Measurements from ENCODE around the gene GGA1. TPM values are rescaled to one million over a fixed set of nuclear protein-coding genes. Genes with fewer than 3 reads are reported as not detected.

The GGA1 gene
- total RNA-seq, 2 experiments from 2014 or later, result 56.3 to 61.9 TPM

GRCh38 chr22:37627545-37627944 lies 18.9 kb downstream of the GGA1 start:
- Mint-ChIP-seq H3K27me3 (no peaks in the 10 kb centered on the region), H3K9me3 (no peaks in the 10 kb centered on the region), H3K36me3 (peaks cover 19% of the 10 kb centered on the region), H3K4me3 (peak overlapping the region; percentile 63), H3K4me1 (peaks cover 59% of the 10 kb centered on the region), H3K27ac (peak overlapping the region; percentile 95)
- DNase-seq, result peak; percentile 50

GRCh38 chr22:37628830-37629229 lies 20.2 kb downstream of the GGA1 start:
- Mint-ChIP-seq H3K27me3 (no peaks in the 10 kb centered on the region), H3K4me3 (no peak overlapping the region), H3K9me3 (no peaks in the 10 kb centered on the region), H3K27ac (peak overlapping the region; percentile 95), H3K36me3 (peaks cover 16% of the 10 kb centered on the region), H3K4me1 (peaks cover 65% of the 10 kb centered on the region)
- no peak for DNase-seq

GRCh38 chr22:37629928-37630327 lies 21.3 kb downstream of the GGA1 start:
- H3K27me3 Mint-ChIP-seq, result no peaks in the 10 kb centered on the region
- H3K27ac Mint-ChIP-seq, result no peak overlapping the region
- no peak overlapping the region for H3K4me3 Mint-ChIP-seq
- H3K9me3 Mint-ChIP-seq, result no peaks in the 10 kb centered on the region
- DNase-seq, result no peak
- peaks cover 14% of the 10 kb centered on the region for H3K36me3 Mint-ChIP-seq
- peaks cover 66% of the 10 kb centered on the region for H3K4me1 Mint-ChIP-seq

- Mint-ChIP-seq H3K4me3 (no peak overlapping the region), H3K9me3 (no peaks in the 10 kb centered on the region), H3K27ac (peak overlapping the region; percentile 66), H3K36me3 (peaks cover 10% of the 10 kb centered on the region), H3K27me3 (no peaks in the 10 kb centered on the region), H3K4me1 (peaks cover 64% of the 10 kb centered on the region)
- no peak for DNase-seq
Measured at GRCh38 chr22:37630839-37631435, 22.3 kb downstream of the GGA1 start.

- peaks cover 64% of the 10 kb centered on the region for H3K4me1 Mint-ChIP-seq
- peaks cover 9% of the 10 kb centered on the region for H3K36me3 Mint-ChIP-seq
- H3K27me3 Mint-ChIP-seq, result no peaks in the 10 kb centered on the region
- H3K27ac Mint-ChIP-seq, result peak overlapping the region; percentile 92
- peak; percentile 43 for DNase-seq
- H3K9me3 Mint-ChIP-seq, result no peaks in the 10 kb centered on the region
- peak overlapping the region; percentile 63 for H3K4me3 Mint-ChIP-seq
Measured at GRCh38 chr22:37631448-37632173, 23.0 kb downstream of the GGA1 start.

- peak; percentile 60 for DNase-seq
Measured at GRCh38 chr22:37632174-37633088, 23.8 kb downstream of the GGA1 start.

GRCh38 chr22:37633089-37633624 lies 24.5 kb downstream of the GGA1 start:
- Mint-ChIP-seq H3K9me3 (no peaks in the 10 kb centered on the region), H3K36me3 (peaks cover 8% of the 10 kb centered on the region), H3K4me3 (peak overlapping the region; percentile 63), H3K27ac (peak overlapping the region; percentile 92), H3K27me3 (no peaks in the 10 kb centered on the region), H3K4me1 (peaks cover 66% of the 10 kb centered on the region)
- peak; percentile 81 for DNase-seq

More at GRCh38 chr22:37632174-37633088, 23.8 kb downstream of the GGA1 start:
- Mint-ChIP-seq H3K4me1 (peaks cover 64% of the 10 kb centered on the region), H3K27me3 (no peaks in the 10 kb centered on the region), H3K9me3 (no peaks in the 10 kb centered on the region), H3K36me3 (peaks cover 8% of the 10 kb centered on the region), H3K4me3 (peak overlapping the region; percentile 63), H3K27ac (peak overlapping the region; percentile 92)

GRCh38 chr22:37633625-37634416 lies 25.2 kb downstream of the GGA1 start:
- H3K4me3 Mint-ChIP-seq, result peak overlapping the region; percentile 66
- peaks cover 69% of the 10 kb centered on the region for H3K4me1 Mint-ChIP-seq
- DNase-seq, result peak; percentile 81
- no peaks in the 10 kb centered on the region for H3K27me3 Mint-ChIP-seq
- H3K9me3 Mint-ChIP-seq, result no peaks in the 10 kb centered on the region
- peak overlapping the region; percentile 92 for H3K27ac Mint-ChIP-seq
- H3K36me3 Mint-ChIP-seq, result peaks cover 8% of the 10 kb centered on the region

- H3K27ac Mint-ChIP-seq, result peak overlapping the region; percentile 92
- peaks cover 8% of the 10 kb centered on the region for H3K36me3 Mint-ChIP-seq
- no peak for DNase-seq
- no peaks in the 10 kb centered on the region for H3K27me3 Mint-ChIP-seq
- H3K4me3 Mint-ChIP-seq, result peak overlapping the region; percentile 66
- H3K9me3 Mint-ChIP-seq, result no peaks in the 10 kb centered on the region
- H3K4me1 Mint-ChIP-seq, result peaks cover 71% of the 10 kb centered on the region
Measured at GRCh38 chr22:37634417-37634924, 25.8 kb downstream of the GGA1 start.

GRCh38 chr22:37635157-37635556 lies 26.5 kb downstream of the GGA1 start:
- no peak overlapping the region for H3K4me3 Mint-ChIP-seq
- H3K27ac Mint-ChIP-seq, result peak overlapping the region; percentile 92
- no peaks in the 10 kb centered on the region for H3K27me3 Mint-ChIP-seq
- H3K4me1 Mint-ChIP-seq, result peaks cover 71% of the 10 kb centered on the region
- peaks cover 8% of the 10 kb centered on the region for H3K36me3 Mint-ChIP-seq
- H3K9me3 Mint-ChIP-seq, result no peaks in the 10 kb centered on the region
- no peak for DNase-seq

GRCh38 chr22:37636186-37636948 lies 27.7 kb downstream of the GGA1 start:
- Mint-ChIP-seq H3K27ac (peak overlapping the region; percentile 77), H3K36me3 (peaks cover 10% of the 10 kb centered on the region), H3K27me3 (no peaks in the 10 kb centered on the region), H3K9me3 (no peaks in the 10 kb centered on the region), H3K4me3 (no peak overlapping the region), H3K4me1 (peaks cover 70% of the 10 kb centered on the region)
- no peak for DNase-seq

- no peak overlapping the region for H3K4me3 Mint-ChIP-seq
- DNase-seq, result no peak
- no peaks in the 10 kb centered on the region for H3K9me3 Mint-ChIP-seq
- H3K36me3 Mint-ChIP-seq, result peaks cover 6% of the 10 kb centered on the region
- H3K27ac Mint-ChIP-seq, result peak overlapping the region; percentile 77
- peaks cover 70% of the 10 kb centered on the region for H3K4me1 Mint-ChIP-seq
- no peaks in the 10 kb centered on the region for H3K27me3 Mint-ChIP-seq
Measured at GRCh38 chr22:37636949-37637273, 28.3 kb downstream of the GGA1 start.

- peaks cover 8% of the 10 kb centered on the region for H3K36me3 Mint-ChIP-seq
- H3K4me1 Mint-ChIP-seq, result peaks cover 68% of the 10 kb centered on the region
- H3K9me3 Mint-ChIP-seq, result no peaks in the 10 kb centered on the region
- H3K27me3 Mint-ChIP-seq, result no peaks in the 10 kb centered on the region
- peak overlapping the region; percentile 63 for H3K27ac Mint-ChIP-seq
- peak; percentile 37 for DNase-seq
- H3K4me3 Mint-ChIP-seq, result peak overlapping the region; percentile 100
Measured at GRCh38 chr22:37638391-37639069, 29.9 kb downstream of the GGA1 start.
